NCI-H1092 (cell line): ENCODE measurements around the gene SCAF1.

Experiments used
- DNase-seq: peaks from one replicate; lab custom pipeline; 2025; lab: John Stamatoyannopoulos, UW

SCAF1 gene

GRCh38 chr19:49641688-49642491, at the start of gene SCAF1:
TSS of gene SCAF1 (plus strand) at chr19:49642209. CDS start at chr19:49645027, 2,818 bp downstream.
- DNase-seq: peak; percentile 97

DNA sequence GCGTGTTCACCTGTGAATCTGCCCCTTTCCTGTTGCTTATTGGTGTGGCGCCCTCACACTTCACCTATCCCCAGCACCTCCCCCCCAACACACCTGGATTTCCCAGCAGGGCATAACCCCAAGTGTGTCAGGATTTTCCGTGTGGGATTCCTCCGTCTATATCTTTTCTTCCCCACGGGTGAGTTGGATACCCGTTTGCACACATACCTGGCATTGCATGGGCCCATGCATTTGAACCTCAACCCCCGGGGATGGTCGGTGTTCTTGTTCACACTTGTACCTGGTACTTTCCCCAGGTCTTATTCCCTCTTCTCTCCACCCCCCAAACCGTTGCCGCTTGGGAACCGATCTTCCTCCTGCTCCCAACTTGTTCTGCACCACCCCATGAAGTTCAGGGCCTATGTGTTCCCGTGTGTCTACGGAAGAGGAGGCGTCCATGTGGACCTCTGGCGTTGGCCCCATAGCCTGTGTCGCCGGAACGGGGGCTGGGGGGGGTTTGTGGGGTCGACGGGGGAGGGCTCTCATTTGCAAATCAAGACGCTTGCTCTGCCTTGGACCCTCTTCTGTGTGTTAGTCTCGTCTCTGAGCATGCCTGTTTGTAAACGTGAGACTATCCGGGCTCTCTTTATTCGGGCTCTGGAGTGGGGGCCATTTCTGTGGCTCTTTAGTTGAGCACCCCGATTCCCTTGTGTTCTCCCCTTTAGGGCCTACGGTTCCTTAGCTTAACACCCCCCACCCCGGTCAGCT, 49.4 kb upstream of the SCAF1 start:
- no peak for DNase-seq

- DNase-seq: peak; percentile 32
Observed at GRCh38 chr19:49593233-49594113, 48.5 kb upstream of the SCAF1 start.

DNA sequence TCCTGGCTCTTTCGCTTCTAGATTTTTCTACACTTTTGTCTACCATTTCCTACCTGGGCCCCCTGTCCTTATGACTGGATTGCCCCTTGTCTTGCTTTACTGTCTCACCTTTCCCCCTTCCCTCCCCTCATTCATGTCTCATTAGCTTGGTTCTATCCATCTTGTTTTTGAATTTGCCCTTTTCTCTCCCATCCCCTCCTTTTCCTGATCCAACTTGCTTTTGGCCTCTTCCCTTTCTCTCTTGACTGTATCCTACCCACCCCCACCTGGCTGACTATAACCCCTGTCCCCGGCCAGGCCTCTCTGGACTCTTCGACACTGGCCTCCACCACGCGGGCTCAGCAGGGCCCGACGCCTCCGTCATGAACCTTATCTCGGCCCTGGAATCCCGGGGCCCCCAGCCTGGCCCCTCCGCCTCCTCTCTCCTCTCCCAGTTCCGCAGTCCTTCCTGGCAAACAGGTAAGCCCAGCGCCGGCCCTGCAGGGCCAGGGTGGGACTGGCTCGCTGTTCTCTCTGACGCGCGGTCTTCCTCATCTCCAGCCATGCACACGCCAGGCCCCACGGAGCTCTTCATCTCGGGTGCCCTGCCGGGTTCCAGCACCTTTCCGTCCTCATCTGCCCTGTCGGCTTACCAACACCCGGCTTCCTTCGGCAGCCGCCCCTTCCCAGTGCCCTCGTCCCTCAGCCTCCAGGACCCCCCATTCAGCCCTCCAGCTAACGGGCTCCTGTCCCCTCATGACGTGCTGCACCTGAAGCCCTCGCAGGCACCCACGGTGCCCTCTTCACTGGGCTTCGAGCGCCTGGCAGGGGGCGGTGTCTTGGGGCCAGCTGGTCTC, 47.6 kb upstream of the SCAF1 start:
- no peak for DNase-seq

GRCh38 chr19:49594993-49595818, 46.8 kb upstream of the SCAF1 start:
- DNase-seq: no peak

DNA sequence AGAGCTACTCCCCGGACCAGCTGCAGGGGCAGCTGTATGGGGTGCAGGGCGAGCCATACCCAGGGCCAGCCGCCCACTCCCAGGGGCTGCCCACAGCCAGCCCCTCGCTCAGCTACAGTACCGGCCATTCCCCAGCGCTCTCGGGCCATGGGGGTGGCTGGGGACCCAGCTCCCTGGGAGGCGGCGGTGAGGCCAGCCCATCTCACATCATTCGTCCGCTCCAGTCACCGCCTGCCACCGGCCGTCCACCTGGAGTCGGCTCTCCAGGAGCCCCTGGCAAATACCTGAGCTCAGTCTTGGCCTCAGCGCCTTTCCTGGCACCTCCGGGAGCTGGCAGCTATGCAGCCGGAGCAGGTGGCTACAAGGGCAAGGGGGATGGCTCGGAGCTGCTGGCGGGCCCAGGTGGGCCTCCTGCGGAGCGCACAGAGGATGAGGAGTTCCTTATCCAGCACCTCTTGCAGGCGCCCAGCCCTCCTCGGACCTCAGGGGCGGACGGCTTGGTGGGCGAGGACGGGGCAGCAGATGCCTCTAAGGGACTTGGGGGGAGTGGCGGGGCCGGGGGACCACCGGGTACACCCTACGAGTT, 46.1 kb upstream of the SCAF1 start:
- no peak for DNase-seq

- DNase-seq: no peak
Observed at GRCh38 chr19:49596407-49596806, 45.6 kb upstream of the SCAF1 start.

DNA sequence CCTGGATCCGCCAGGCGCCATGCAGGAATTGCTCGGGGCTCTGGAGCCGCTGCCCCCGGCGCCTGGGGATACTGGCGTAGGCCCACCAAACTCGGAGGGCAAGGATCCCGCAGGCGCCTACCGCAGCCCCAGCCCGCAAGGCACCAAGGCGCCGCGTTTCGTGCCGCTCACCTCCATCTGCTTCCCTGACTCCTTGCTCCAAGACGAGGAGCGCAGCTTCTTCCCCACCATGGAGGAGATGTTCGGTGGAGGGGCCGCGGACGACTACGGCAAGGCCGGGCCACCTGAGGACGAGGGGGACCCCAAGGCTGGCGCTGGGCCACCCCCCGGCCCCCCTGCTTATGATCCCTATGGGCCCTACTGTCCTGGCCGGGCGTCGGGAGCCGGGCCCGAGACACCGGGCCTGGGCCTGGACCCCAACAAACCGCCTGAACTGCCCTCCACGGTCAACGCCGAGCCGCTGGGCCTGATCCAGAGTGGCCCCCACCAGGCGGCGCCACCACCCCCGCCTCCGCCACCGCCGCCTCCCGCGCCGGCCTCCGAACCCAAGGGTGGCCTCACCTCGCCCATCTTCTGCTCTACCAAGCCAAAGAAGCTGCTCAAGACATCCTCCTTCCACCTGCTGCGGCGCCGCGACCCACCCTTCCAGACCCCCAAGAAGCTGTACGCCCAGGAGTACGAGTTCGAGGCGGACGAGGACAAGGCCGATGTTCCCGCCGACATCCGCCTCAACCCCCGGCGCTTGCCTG, 44.9 kb upstream of the SCAF1 start:
- no peak for DNase-seq

DNA sequence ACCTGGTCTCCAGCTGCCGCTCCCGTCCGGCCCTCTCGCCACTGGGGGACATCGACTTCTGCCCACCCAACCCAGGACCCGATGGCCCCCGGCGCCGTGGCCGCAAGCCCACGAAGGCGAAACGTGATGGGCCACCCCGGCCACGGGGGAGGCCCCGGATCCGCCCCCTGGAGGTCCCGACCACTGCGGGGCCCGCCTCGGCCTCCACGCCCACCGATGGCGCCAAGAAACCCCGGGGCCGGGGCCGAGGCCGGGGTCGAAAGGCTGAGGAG, 44.4 kb upstream of the SCAF1 start:
- DNase-seq: no peak

GRCh38 chr19:49599378-49600295, 42.4 kb upstream of the SCAF1 start:
- DNase-seq: no peak

DNA sequence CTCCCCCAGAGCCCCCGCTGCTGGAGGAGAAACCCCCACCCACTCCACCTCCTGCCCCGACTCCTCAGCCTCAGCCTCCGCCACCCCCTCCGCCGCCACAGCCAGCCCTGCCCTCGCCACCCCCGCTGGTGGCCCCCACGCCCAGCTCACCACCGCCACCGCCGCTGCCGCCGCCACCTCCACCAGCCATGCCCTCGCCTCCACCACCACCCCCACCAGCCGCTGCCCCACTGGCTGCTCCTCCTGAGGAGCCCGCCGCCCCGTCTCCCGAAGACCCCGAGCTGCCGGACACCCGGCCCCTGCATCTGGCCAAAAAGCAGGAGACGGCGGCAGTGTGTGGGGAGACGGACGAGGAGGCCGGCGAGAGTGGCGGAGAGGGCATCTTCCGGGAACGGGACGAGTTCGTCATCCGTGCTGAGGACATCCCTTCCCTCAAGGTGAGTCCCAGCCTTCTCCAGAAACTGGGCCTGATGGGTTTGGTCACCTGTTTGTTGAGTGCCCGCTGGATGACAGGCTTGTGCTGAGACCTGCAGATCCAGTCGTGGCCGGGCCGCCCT, 40.4 kb upstream of the SCAF1 start:
- DNase-seq: no peak

DNA sequence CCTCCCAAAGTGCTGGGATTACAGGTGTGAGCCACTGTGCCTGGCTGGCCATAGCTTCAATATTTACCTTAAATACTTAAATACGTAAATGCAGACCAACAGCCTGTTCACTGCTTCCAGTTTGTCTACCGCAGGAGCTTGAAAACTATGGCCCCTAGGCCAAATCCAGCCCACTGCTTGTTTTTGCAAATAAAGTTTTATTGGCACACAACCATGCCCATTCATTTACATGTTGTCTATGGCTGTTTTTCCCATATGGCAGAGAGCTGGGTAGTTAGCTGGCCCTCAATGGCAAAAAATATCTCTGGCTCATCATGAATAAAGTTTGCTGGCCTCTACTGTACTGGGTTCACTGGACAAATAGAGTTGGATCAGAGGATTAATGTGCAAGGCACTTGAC, 39.2 kb upstream of the SCAF1 start:
- DNase-seq: no peak

DNA sequence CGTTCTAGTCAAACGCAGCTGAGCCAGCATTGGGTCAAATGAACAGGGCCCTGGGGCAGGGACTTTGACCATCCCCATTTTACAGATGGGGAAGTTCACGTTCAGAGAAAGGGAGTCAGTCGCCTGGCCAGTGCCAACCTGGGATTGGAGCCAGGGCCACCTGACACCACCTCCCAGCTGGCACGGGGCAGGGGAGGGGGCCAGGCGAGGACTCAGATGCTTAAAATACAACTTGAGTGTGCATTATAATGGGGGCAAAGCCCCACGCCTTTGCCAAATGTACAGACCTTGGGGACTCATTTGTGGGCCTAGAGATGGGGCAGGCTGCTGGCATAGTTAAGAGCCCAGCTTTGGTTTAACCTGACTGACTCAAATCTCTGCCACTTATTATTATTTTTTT, 36.4 kb upstream of the SCAF1 start:
- DNase-seq: no peak

- DNase-seq: no peak
Observed at GRCh38 chr19:49609499-49610092, 32.4 kb upstream of the SCAF1 start.

DNA sequence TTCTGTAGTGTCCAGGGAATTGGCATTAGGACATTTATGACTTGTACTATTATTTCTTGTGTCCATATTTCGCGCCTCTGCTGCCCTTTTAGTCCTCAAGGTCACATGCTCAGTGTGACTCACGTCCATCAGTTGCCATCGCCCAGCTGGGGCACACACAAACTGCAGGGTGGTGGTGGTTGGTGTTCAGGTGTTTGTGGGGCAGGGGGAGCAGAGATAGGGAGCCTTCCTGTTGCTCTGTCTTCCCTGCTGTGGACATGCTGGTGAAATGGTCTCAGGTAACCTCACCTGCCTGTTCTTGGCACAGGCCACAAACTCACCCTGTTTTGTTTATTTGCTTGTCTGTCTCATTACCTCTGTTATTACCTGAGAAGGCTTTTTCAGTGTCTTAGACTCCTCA, 28.6 kb upstream of the SCAF1 start:
- no peak for DNase-seq

GRCh38 chr19:49614096-49614833, 27.7 kb upstream of the SCAF1 start:
- no peak for DNase-seq

DNA sequence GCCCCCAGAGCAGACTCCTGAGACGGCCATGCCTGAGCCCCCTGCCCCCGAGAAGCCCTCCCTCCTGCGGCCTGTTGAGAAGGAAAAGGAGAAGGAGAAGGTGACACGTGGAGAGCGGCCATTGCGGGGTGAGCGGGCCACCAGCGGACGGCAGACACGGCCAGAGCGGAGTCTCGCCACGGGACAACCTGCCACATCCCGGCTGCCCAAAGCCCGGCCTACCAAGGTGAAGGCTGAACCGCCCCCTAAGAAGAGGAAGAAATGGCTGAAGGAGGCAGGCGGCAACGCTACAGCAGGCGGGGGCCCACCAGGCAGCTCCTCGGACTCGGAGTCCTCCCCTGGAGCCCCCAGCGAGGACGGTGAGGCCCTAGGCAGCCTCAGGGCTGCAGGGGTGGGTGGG, 26.1 kb upstream of the SCAF1 start:
- DNase-seq: no peak
